Panc1 (cell line): ENCODE measurements around the gene CAPRIN2. TPM values are rescaled to one million over a fixed set of nuclear protein-coding genes. Genes with fewer than 3 reads are reported as not detected.

Experiments
- ATAC-seq: fragments of 200-7000 bp; cut with Tn5 transposase; 2 replicates; pipeline ENCODE4 v1.9.1; 2020; ENCODE audit warnings: mild to moderate bottlenecking, moderate library complexity
- BruUV-seq: library from RNA; stranded (reverse); fragments of 400-500 nt; replicated peaks from 2 replicates; lab custom pipeline; 2021; lab: Mats Ljungman, UMichigan
- CTCF ChIA-PET: fragments of 300-600 bp; sonication (Branson Sonifier 250); formaldehyde crosslinking; loops from one replicate; lab custom pipeline; 2022; ENCODE audit warnings: antibody characterized with exemption; lab: Charles Lee
- POLR2A ChIA-PET: fragments of 300-600 bp; sonication (Branson Sonifier 250); formaldehyde crosslinking; loops from one replicate; lab custom pipeline; 2022; ENCODE audit warnings: antibody characterized with exemption; lab: Charles Lee
- DNase-seq: peaks from one replicate; pipeline ENCODE4 v3.0.0-alpha.2; 2010; ENCODE audit warnings: low read depth, low spot score
- H3K27ac ChIP-seq: 2 replicates; pipeline ENCODE4 v1.5.1; 2011; ENCODE audit warnings: mild to moderate bottlenecking, low read length, inconsistent platforms
- H3K27me3 ChIP-seq: fragments of 200-500 bp; sonication (Bioruptor generic); 2 replicates; pipeline ENCODE4 v1.6.0; 2014; ENCODE audit warnings: low read length, inconsistent platforms; ENCODE audit not compliant: control insufficient read depth, insufficient read depth
- H3K36me3 ChIP-seq: fragments of 200-500 bp; sonication (Bioruptor generic); 2 replicates; pipeline ENCODE4 v1.5.1; 2014; ENCODE audit warnings: inconsistent platforms, mild to moderate bottlenecking, low read length, moderate library complexity; ENCODE audit not compliant: control insufficient read depth, insufficient read depth
- H3K4me1 ChIP-seq: 2 replicates; pipeline ENCODE4 v1.5.1; 2011; ENCODE audit warnings: inconsistent platforms, mild to moderate bottlenecking, low read length, moderate library complexity; ENCODE audit not compliant: control insufficient read depth, insufficient read depth
- H3K4me3 ChIP-seq, 2 experiments: 2 replicates each; pipeline ENCODE4 v1.5.1; 2011 to 2012; ENCODE audit warnings: low read depth in 2 of 2, low read length in 2 of 2, mild to moderate bottlenecking in 2 of 2, inconsistent platforms in 1 of 2, moderate library complexity in 1 of 2
- H3K9me3 ChIP-seq: fragments of 200-500 bp; sonication (Bioruptor generic); 2 replicates; pipeline ENCODE4 v1.5.1; 2014; ENCODE audit warnings: low read depth, mild to moderate bottlenecking, inconsistent platforms, low read length, moderate library complexity; ENCODE audit not compliant: control insufficient read depth, insufficient read depth
- POLR2AphosphoS5 ChIP-seq: IDR thresholded peaks from 2 replicates; pipeline ENCODE4 v1.6.1; 2012; ENCODE audit warnings: mild to moderate bottlenecking, low read depth, low read length, moderate library complexity
- SIN3A ChIP-seq: IDR thresholded peaks from 2 replicates; pipeline ENCODE4 v1.6.1; 2012; ENCODE audit warnings: low read depth, mild to moderate bottlenecking, low read length, moderate library complexity, borderline replicate concordance; ENCODE audit not compliant: insufficient read depth
- TCF7L2 ChIP-seq: IDR thresholded peaks from 2 replicates; pipeline ENCODE4 v1.6.1; 2011; ENCODE audit warnings: mild to moderate bottlenecking, low read depth, low read length, inconsistent platforms
- in situ Hi-C: cut with HindIII; loops from 2 replicates; pipeline ENCODE4 v1.10.0; 2016; ENCODE audit warnings: low sequenced_read_pairs, low pct_unique_long_range_greater_than_20kb
- intact Hi-C: fragments of 100-400 bp; cut with micrococcal nuclease; formaldehyde crosslinking; loops from one replicate; pipeline ENCODE4 v1.10.0; 2022; ENCODE audit not compliant: unreplicated experiment
- total RNA-seq: library from RNA; stranded (reverse); gene quantifications from one replicate; pipeline ENCODE4 v1.2.1, GENCODE V29; 2021; ENCODE audit not compliant: unreplicated experiment
- TF ChIP-seq, protein P1 (sequence below): fragments of 450-650 bp; IDR thresholded peaks from 2 replicates; pipeline ENCODE4 v1.5.1; 2017; ENCODE audit warnings: mild to moderate bottlenecking
- TF ChIP-seq, protein P2 (sequence below), 2 experiments: IDR thresholded peaks; 2 replicates each; pipeline ENCODE4 v1.6.1; 2011 to 2012; ENCODE audit warnings: low read depth in 2 of 2, control low read depth in 1 of 2, low read length in 1 of 2, mild to moderate bottlenecking in 1 of 2, moderate library complexity in 1 of 2; ENCODE audit not compliant: insufficient read depth in 1 of 2

CAPRIN2 gene
- total RNA-seq, 1 experiment from 2014 or later: 28.6 TPM

DNA sequence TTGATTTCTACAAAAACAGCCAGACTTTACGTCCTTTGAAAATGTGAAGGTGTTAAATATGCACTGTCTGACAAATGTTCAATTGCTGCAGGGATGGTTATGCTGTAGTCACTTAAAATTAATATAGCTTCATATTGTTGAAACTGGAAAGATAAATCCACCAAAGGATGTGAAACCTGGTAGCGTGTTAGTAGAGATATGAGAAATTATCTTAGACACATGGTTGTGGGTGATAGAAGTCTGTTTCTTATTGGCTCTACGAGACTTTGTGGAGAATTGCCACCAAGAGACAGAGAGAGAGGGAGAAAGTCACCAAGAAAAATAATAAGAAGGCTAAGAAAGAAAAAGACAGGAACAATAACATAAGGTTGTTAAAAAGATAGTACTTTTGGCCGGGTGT, 2.6 kb upstream of the CAPRIN2 start:
- H3K9me3 ChIP-seq: no peaks in the 10 kb centered on the region
- intact Hi-C loops (no loop called here), in situ Hi-C loops (no loop called here)
- no peaks in the 10 kb centered on the region for H3K27me3 ChIP-seq
- TF ChIP-seq SIN3A: no peak
- TF ChIP-seq, protein P1, sequence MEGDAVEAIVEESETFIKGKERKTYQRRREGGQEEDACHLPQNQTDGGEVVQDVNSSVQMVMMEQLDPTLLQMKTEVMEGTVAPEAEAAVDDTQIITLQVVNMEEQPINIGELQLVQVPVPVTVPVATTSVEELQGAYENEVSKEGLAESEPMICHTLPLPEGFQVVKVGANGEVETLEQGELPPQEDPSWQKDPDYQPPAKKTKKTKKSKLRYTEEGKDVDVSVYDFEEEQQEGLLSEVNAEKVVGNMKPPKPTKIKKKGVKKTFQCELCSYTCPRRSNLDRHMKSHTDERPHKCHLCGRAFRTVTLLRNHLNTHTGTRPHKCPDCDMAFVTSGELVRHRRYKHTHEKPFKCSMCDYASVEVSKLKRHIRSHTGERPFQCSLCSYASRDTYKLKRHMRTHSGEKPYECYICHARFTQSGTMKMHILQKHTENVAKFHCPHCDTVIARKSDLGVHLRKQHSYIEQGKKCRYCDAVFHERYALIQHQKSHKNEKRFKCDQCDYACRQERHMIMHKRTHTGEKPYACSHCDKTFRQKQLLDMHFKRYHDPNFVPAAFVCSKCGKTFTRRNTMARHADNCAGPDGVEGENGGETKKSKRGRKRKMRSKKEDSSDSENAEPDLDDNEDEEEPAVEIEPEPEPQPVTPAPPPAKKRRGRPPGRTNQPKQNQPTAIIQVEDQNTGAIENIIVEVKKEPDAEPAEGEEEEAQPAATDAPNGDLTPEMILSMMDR: no peak
- no peak overlapping the region for H3K4me3 ChIP-seq
- DNase-seq: no peak
- BruUV-seq: no TSS peak
- no peaks in the 10 kb centered on the region for H3K36me3 ChIP-seq
- H3K4me1 ChIP-seq: peaks cover 22% of the 10 kb centered on the region
- ChIA-PET CTCF (no interaction called here), POLR2A (no interaction called here)
- no peak overlapping the region for H3K27ac ChIP-seq
- ATAC-seq: no peak

DNA sequence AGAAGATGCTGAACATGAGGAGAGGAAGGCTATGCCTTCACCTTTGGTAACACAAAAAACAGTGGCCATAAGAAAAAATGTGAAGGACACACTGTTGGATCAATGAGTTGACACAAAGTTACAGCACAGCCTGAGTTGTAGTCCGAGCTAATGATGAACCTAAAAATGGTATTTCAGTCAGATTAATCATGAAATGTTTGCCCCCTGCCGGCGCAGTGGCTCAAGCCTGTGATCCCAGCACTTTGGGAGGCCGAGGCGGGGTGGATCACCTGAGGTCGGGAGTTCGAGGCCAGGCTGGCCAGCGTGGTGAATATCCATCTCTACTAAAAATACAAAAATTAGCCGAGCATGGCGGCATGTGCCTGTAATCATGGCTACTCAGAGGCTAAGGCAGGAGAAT, 1.3 kb upstream of the CAPRIN2 start:
- CTCF ChIA-PET: no interaction called here
- in situ Hi-C loops (no loop called here), intact Hi-C loops (no loop called here)
- Histone ChIP-seq H3K4me1 (peaks cover 26% of the 10 kb centered on the region), H3K27ac (peak overlapping the region; percentile 98), H3K9me3 (no peaks in the 10 kb centered on the region), H3K27me3 (no peaks in the 10 kb centered on the region), H3K36me3 (no peaks in the 10 kb centered on the region), H3K4me3 (no peak overlapping the region)
- TF ChIP-seq, protein P2, sequence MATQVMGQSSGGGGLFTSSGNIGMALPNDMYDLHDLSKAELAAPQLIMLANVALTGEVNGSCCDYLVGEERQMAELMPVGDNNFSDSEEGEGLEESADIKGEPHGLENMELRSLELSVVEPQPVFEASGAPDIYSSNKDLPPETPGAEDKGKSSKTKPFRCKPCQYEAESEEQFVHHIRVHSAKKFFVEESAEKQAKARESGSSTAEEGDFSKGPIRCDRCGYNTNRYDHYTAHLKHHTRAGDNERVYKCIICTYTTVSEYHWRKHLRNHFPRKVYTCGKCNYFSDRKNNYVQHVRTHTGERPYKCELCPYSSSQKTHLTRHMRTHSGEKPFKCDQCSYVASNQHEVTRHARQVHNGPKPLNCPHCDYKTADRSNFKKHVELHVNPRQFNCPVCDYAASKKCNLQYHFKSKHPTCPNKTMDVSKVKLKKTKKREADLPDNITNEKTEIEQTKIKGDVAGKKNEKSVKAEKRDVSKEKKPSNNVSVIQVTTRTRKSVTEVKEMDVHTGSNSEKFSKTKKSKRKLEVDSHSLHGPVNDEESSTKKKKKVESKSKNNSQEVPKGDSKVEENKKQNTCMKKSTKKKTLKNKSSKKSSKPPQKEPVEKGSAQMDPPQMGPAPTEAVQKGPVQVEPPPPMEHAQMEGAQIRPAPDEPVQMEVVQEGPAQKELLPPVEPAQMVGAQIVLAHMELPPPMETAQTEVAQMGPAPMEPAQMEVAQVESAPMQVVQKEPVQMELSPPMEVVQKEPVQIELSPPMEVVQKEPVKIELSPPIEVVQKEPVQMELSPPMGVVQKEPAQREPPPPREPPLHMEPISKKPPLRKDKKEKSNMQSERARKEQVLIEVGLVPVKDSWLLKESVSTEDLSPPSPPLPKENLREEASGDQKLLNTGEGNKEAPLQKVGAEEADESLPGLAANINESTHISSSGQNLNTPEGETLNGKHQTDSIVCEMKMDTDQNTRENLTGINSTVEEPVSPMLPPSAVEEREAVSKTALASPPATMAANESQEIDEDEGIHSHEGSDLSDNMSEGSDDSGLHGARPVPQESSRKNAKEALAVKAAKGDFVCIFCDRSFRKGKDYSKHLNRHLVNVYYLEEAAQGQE (IDR thresholded peaks at IDR 0.05; ENCODE audit: insufficient read depth in 1 of 2, low read depth in 2 of 2, low read length in 1 of 2): no peak
- TF ChIP-seq, protein P1: peak; percentile 22
- TF ChIP-seq SIN3A: no peak
- DNase-seq (no peak), ATAC-seq (no peak)
- BruUV-seq: no TSS peak
- POLR2A ChIA-PET: interaction anchor here (1.3 kb wide), 2 partner anchors 8 to 40 kb away, joined by 3 to 4 read pairs; no protein-coding TSS in a partner anchor

DNA sequence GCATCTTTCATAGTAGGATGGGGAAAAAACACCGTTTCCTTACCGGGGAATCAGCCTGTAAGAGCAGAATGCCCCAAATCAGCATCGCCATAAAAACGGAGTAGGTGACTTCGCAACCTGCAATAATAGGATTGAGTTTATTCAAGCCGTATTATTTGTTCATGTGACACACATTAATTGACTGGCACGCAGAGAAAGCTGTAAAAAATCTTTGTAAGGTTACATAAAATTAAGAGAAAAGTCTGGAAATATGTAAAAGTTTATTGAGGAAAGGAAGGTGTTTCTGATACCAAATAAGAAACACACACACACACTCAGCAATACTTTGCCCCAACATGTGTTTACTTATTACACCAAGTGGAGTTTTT, 628 bp upstream of the CAPRIN2 start:
- H3K36me3 ChIP-seq: no peaks in the 10 kb centered on the region
- DNase-seq (no peak), ATAC-seq (no peak)
- no peaks in the 10 kb centered on the region for H3K9me3 ChIP-seq
- peak overlapping the region; percentile 88 to 93 for H3K4me3 ChIP-seq
- ChIA-PET CTCF (interaction anchor here (0.6 to 1.2 kb wide), 2 partner anchors 38 to 89 kb away, joined by 4 to 12 read pairs; no protein-coding TSS in a partner anchor), POLR2A (interaction anchor here (0.5 to 1.3 kb wide), 6 partner anchors 9 to 1811 kb away, joined by 3 to 6 read pairs (median 4); no protein-coding TSS in a partner anchor)
- TSS peak; percentile 85 for BruUV-seq
- H3K27me3 ChIP-seq: no peaks in the 10 kb centered on the region
- TF ChIP-seq, protein P1: no peak
- TF ChIP-seq SIN3A: no peak
- TF ChIP-seq TCF7L2: no peak
- TF ChIP-seq, protein P2 (IDR thresholded peaks at IDR 0.05; ENCODE audit: insufficient read depth in 1 of 2, low read depth in 2 of 2, low read length in 1 of 2): no peak
- TF ChIP-seq POLR2AphosphoS5: no peak
- peak overlapping the region; percentile 98 for H3K27ac ChIP-seq
- H3K4me1 ChIP-seq: peaks cover 32% of the 10 kb centered on the region
- intact Hi-C loops: no loop called here
- in situ Hi-C loops: no loop called here
